Natural killer cell (primary cell): ENCODE measurements around the gene NLGN2. TPM values are rescaled to one million over a fixed set of nuclear protein-coding genes. Genes with fewer than 3 reads are reported as not detected.

Experiments
- ATAC-seq, 3 donors: fragments of 150-1000 bp in 2 of 3; fragments of 200-7000 bp in 1 of 3; cut with Tn5 transposase; 1 replicate in 1 of 3; 2 replicates in 2 of 3; pipeline ENCODE4 v1.10.0; 2021; ENCODE audit warnings: mild to moderate bottlenecking in 2 of 3, moderate library complexity in 2 of 3
- DNase-seq, 2 donors: peaks; one replicate each; pipeline versions ENCODE4 v3.0.0 to v3.0.0-alpha.2; 2013 to 2021; ENCODE audit warnings: mixed read lengths in 1 of 2
- H3K27ac ChIP-seq: one replicate; pipeline ENCODE4 v1.5.1; 2013; ENCODE audit warnings: mild to moderate bottlenecking, low read length
- H3K27me3 ChIP-seq: one replicate; pipeline ENCODE4 v1.6.1; 2013; ENCODE audit warnings: low read length; ENCODE audit not compliant: control insufficient read depth, insufficient read depth
- H3K36me3 ChIP-seq: one replicate; pipeline ENCODE4 v1.6.1; 2013; ENCODE audit warnings: low read length; ENCODE audit not compliant: control insufficient read depth, insufficient read depth
- H3K4me1 ChIP-seq: one replicate; pipeline ENCODE4 v1.6.1; 2013; ENCODE audit warnings: low read length; ENCODE audit not compliant: control insufficient read depth, insufficient read depth
- H3K4me3 ChIP-seq: one replicate; pipeline ENCODE4 v1.5.1; 2013; ENCODE audit warnings: low read length
- H3K9me3 ChIP-seq: one replicate; pipeline ENCODE4 v1.6.1; 2013; ENCODE audit warnings: low read length; ENCODE audit not compliant: control insufficient read depth, insufficient read depth
- H3K27ac Mint-ChIP-seq, 2 donors: one replicate each; pipeline ENCODE4 v1.8.0; 2022; ENCODE audit warnings: mild to moderate bottlenecking in 2 of 2, mixed read lengths in 2 of 2, moderate library complexity in 1 of 2
- H3K27me3 Mint-ChIP-seq, 2 donors: one replicate each; pipeline ENCODE4 v1.8.0; 2022; ENCODE audit warnings: low read depth in 2 of 2, mixed read lengths in 2 of 2
- H3K36me3 Mint-ChIP-seq: one replicate; pipeline ENCODE4 v1.8.0; 2022; ENCODE audit warnings: mixed read lengths
- H3K4me1 Mint-ChIP-seq, 2 donors: one replicate each; pipeline ENCODE4 v1.8.0; 2022; ENCODE audit warnings: mixed read lengths in 2 of 2
- H3K4me3 Mint-ChIP-seq: one replicate; pipeline ENCODE4 v1.8.0; 2022; ENCODE audit warnings: mild to moderate bottlenecking, moderate library complexity, mixed read lengths
- H3K9me3 Mint-ChIP-seq, 2 donors: one replicate each; pipeline ENCODE4 v1.8.0; 2022; ENCODE audit warnings: mixed read lengths in 2 of 2
- WGBS: methylation state at CpG from one replicate; pipeline ENCODE4 v1.1.7; 2013; ENCODE audit warnings: missing lambda C conversion rate; ENCODE audit not compliant: insufficient coverage; 5-methylcytosine and 5-hydroxymethylcytosine counted together
- intact Hi-C: fragments of 100-400 bp; cut with micrococcal nuclease; formaldehyde crosslinking; loops from one replicate; pipeline ENCODE4 v1.14.2; 2022
- total RNA-seq, 4 donors: library from RNA; stranded (reverse); fragments of 120-200 nt in 1 of 4; gene quantifications; one replicate each; pipeline versions ENCODE4 v1.2.3 to v1.2.4, GENCODE V29; 2013 to 2022
- TF ChIP-seq, protein P1 (sequence below): fragments of 200-600 bp; IDR thresholded peaks from one replicate; pipeline ENCODE4 v1.8.0; 2022; ENCODE audit warnings: antibody characterized with exemption

The NLGN2 gene
- total RNA-seq, 3 donors from 2014 or later (not counting 1 experiment from before 2014, with no cell fraction given) = 2.8 to 3.4 (median 3.1) TPM

DNA sequence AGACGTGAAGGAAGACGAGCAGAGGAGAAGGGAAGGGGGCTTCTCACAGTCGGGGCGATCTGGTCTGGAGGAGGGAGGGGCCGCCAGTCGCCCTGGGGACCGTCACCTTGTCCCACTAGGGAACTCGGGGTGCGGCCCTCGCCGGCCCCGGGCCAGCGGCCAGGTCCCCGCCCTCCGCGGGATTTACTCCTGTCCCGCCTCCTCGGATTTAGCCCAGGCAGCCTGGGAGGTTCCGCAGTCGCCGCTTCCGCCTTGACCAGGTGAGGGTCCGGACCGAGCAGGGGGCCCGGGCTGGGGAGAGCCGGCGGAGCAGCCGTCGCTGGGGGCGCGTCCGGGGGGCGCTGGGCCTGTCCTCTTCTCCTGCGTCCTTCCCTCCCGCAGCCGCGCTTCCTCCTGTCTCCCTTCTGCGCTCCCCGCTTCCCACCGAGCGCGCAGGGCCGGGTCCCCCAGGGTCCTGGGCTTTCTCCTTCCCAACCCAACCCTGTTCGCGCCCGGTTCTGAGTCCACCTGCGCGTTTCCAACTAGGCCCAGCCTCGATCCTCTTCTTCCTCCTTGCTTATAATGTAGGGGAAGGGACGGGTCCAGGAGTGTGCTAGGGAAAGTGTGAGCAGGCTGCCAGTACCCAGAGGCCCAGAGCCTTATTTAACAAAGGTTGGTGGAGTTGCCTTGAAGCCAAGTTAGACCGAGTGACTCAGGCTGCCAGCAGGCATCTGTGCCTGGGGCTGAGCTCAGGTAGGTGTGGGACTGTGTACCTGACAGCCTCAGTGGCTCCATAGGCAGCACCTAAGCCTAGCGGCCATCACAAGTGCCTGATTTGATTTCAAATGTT is 26.6 kb upstream of the NLGN2 start, which contains the start of gene TNK1:
TSS of gene TNK1 (plus strand) at position 235 of the 829 bp plus-strand sequence. CDS start 1,838 bp downstream, outside the sequence.
- Mint-ChIP-seq H3K4me1 (peaks cover 0 to 11% of the 10 kb centered on the region in 2 donors), H3K36me3 (peaks cover 10% of the 10 kb centered on the region), H3K27me3 (peaks cover 30 to 48% of the 10 kb centered on the region in 2 donors), H3K9me3 (no peaks in the 10 kb centered on the region), H3K4me3 (no peak within 1 kb of the TSS), H3K27ac (no peak within 1 kb of the TSS)
- TF ChIP-seq, protein P1, sequence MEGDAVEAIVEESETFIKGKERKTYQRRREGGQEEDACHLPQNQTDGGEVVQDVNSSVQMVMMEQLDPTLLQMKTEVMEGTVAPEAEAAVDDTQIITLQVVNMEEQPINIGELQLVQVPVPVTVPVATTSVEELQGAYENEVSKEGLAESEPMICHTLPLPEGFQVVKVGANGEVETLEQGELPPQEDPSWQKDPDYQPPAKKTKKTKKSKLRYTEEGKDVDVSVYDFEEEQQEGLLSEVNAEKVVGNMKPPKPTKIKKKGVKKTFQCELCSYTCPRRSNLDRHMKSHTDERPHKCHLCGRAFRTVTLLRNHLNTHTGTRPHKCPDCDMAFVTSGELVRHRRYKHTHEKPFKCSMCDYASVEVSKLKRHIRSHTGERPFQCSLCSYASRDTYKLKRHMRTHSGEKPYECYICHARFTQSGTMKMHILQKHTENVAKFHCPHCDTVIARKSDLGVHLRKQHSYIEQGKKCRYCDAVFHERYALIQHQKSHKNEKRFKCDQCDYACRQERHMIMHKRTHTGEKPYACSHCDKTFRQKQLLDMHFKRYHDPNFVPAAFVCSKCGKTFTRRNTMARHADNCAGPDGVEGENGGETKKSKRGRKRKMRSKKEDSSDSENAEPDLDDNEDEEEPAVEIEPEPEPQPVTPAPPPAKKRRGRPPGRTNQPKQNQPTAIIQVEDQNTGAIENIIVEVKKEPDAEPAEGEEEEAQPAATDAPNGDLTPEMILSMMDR = no peak
- H3K9me3 ChIP-seq = no peaks in the 10 kb centered on the region
- H3K36me3 ChIP-seq = no peaks in the 10 kb centered on the region
- H3K4me3 ChIP-seq = no peak within 1 kb of the TSS
- DNase-seq = no peak
- no peak for ATAC-seq
- H3K27ac ChIP-seq = no peak within 1 kb of the TSS
- intact Hi-C loops = no loop called here
- H3K4me1 ChIP-seq = peaks cover 22% of the 10 kb centered on the region
- H3K27me3 ChIP-seq = peaks cover 27% of the 10 kb centered on the region
- 10% methylated on average over 51 of the region's 52 CpGs for WGBS

DNA sequence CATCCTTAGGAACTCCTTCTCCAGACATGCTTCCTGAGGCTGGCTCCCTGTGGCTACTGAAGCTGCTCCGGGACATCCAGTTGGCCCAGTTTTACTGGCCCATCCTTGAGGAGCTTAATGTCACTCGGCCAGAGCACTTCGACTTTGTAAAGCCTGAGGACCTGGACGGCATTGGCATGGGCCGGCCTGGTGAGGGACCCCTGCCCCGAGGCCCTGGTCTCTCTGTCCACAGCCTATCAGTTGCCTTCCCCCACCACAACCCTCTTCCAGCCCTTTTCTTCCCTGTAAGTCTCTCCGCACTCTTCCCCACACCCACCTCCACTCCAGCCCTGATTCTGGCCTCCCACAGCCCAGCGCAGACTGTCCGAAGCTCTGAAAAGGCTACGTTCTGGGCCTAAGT is 24.7 kb upstream of the NLGN2 start:
- peaks cover 0 to 11% of the 10 kb centered on the region in 2 donors for H3K4me1 Mint-ChIP-seq

DNA sequence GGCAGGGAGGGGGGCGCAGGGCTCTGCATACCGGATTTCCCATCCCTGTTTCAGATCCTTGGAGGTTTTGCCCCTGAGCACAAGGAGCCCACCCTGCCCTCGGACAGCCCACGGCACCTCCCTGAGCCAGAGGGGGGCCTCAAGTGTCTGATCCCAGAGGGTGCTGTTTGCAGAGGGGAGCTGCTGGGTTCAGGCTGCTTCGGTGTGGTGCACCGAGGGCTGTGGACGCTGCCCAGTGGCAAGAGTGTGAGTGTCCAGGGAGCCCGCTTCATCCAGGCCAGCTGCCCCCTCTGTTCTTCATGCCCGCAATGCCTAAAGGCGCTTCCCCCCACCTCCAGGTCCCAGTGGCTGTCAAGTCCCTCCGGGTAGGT is 24.3 kb upstream of the NLGN2 start:
- peaks cover 0 to 11% of the 10 kb centered on the region in 2 donors for H3K4me1 Mint-ChIP-seq
- no peak overlapping the region for H3K27ac ChIP-seq
- H3K36me3 Mint-ChIP-seq = peaks cover 10% of the 10 kb centered on the region
- H3K9me3 Mint-ChIP-seq = no peaks in the 10 kb centered on the region
- peaks cover 30 to 35% of the 10 kb centered on the region in 2 donors for H3K27me3 Mint-ChIP-seq
- DNase-seq (no peak), ATAC-seq (no peak)
- peaks cover 22% of the 10 kb centered on the region for H3K4me1 ChIP-seq
- peaks cover 27% of the 10 kb centered on the region for H3K27me3 ChIP-seq
- no peaks in the 10 kb centered on the region for H3K9me3 ChIP-seq
- H3K4me3 ChIP-seq = no peak overlapping the region
- no peak overlapping the region for H3K27ac Mint-ChIP-seq
- peak overlapping the region; percentile 45 for H3K4me3 Mint-ChIP-seq
- TF ChIP-seq, protein P1 = no peak
- H3K36me3 ChIP-seq = peaks cover 4% of the 10 kb centered on the region
- intact Hi-C loops = no loop called here
- 93% methylated on average over 11 of the region's 11 CpGs for WGBS

More for the DNA sequence above, 24.7 kb upstream of the NLGN2 start:
- H3K4me3 Mint-ChIP-seq = peak overlapping the region; percentile 55
- 99% methylated on average over 10 of the region's 10 CpGs for WGBS
- no peak overlapping the region for H3K27ac Mint-ChIP-seq
- Histone ChIP-seq H3K9me3 (no peaks in the 10 kb centered on the region), H3K36me3 (no peaks in the 10 kb centered on the region), H3K4me1 (peaks cover 22% of the 10 kb centered on the region), H3K27ac (no peak overlapping the region), H3K4me3 (no peak overlapping the region), H3K27me3 (peaks cover 27% of the 10 kb centered on the region)
- DNase-seq (no peak), ATAC-seq (no peak)
- H3K9me3 Mint-ChIP-seq = no peaks in the 10 kb centered on the region
- peaks cover 10% of the 10 kb centered on the region for H3K36me3 Mint-ChIP-seq
- intact Hi-C loops = no loop called here
- TF ChIP-seq, protein P1 = no peak
- H3K27me3 Mint-ChIP-seq = peaks cover 30 to 38% of the 10 kb centered on the region in 2 donors
